HG03520 (cell line): ENCODE results near the gene STRIP2.
"Not testable (repeated sequence)": the region's sequence is repeated elsewhere in the genome, so short reads cannot be mapped to it uniquely, and the experiment has no call there.

ENCODE experiments used
- ATAC-seq: cut with Tn5 transposase; IDR thresholded peaks from one replicate; pipeline ENCODE4 v1.9.1; 2021; ENCODE audit warnings: mild to moderate bottlenecking, moderate library complexity; ENCODE audit not compliant: unreplicated experiment

Gene STRIP2

DNA sequence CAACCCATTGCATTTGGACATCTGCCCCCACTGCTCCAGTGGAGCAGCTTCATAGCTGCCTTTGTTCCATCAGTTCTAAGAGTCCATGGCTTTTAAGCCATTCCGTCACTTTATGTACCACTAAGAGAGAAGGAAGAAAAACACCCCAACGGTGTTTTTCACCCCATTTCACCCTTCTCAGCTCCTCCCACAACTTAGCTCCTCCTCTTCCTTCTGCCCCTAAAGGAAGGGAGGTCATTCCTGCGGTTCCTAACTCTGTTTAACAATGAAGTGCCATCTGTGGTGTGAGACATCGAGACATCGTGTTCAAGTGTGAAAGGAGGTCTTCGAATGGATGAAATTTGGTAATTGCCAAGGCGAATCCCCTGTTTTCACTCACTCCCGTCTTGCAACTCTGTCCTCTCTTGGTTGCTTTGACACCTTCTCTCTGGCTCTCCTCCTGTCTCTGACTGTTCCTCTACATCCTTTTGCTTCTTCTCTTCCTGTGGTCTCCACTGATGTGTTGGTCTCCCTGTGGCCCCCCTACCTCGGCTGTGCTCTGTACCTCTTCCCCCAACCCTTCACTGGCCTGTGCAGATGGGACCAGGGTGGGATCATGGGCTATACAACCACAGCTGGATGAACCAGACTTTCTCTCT, 91.1 kb downstream of the STRIP2 start:
- ATAC-seq, result no peak

DNA sequence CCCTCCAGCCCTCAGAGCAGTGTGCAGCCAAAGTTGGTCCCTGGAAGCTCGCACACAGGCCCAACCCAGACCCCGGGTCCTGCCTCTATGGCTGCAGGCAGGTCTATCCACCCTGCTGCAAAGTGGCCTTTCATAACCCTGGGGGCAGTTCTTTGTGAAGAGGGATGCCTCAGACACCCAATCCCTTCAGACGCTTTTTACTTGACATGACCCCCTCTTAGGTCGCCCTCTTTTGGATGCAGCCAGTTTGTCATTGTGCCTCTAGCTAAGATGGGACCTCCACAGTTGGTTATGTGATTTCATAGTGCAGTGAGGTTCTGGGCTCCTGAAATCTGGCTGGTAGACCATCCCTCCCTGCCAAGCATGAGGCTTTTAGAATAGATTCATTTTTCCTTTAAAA, 95.4 kb downstream of the STRIP2 start:
- no peak for ATAC-seq

DNA sequence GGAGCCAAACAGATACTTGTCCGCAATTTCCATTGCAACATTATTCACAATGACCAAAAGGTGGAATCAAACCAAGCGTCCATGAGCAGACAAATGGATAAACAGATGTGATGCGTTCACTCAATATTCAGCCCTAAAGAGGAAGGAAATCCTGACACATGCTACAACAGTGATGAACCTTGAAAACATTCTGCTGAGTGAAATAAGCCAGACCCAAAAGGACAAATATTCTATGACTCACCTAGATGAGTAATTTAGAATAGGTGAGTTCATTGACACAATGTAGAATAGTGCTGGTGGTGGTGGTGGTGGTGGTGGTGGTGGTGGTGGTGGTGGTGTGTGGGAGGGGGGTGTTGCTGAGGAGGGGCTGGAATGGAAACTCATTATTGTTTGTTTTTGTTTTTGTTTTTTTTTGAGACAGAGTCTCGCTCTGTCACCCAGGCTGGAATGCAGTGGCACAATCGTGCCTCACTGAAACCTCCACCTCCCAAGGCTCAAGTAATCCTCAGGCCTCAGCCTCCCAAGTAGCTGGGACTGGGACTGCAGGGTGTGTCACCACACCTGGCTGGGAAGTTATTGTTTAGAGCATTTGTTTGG, 96.7 kb downstream of the STRIP2 start:
- no peak for ATAC-seq

DNA sequence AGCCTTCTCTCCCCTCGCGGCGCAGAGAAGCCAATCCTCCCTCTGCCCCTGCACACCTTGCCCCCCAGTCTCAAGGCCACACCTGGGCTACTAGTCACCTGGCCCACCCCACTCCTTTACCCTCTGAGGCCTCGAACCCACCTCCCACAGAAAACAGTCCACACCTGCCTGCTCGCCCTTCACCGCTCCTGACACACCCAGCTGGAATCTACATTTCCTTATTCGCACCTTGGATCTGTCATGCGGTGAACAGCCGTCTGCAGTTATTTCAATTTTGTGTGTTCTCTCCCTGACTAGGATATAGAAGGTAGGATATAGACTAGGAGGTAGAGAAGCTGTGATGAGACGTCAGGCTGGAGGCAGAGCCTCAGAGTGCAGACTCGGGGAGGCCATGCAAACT, 97.5 kb downstream of the STRIP2 start:
- no peak for ATAC-seq

DNA sequence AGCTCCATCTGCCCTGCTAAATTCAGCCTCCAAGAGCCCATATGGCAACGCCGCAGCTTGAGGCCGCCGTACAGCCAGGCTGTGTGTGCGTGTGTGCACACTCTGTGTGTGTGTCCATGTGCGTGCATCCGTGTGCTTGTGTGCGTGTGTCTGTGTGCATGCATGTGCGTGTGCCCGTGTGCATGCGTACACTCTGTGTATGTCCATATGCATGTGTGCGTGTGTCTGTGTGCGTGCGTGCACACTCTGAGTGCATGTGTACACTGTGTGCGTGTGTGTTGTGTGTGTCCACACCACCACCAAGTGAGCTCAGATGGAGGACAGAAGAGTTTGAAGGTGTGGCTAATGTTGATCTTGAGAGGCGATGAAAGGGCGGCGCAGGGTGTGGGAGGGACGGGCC, 98.1 kb downstream of the STRIP2 start:
- ATAC-seq, result no peak

DNA sequence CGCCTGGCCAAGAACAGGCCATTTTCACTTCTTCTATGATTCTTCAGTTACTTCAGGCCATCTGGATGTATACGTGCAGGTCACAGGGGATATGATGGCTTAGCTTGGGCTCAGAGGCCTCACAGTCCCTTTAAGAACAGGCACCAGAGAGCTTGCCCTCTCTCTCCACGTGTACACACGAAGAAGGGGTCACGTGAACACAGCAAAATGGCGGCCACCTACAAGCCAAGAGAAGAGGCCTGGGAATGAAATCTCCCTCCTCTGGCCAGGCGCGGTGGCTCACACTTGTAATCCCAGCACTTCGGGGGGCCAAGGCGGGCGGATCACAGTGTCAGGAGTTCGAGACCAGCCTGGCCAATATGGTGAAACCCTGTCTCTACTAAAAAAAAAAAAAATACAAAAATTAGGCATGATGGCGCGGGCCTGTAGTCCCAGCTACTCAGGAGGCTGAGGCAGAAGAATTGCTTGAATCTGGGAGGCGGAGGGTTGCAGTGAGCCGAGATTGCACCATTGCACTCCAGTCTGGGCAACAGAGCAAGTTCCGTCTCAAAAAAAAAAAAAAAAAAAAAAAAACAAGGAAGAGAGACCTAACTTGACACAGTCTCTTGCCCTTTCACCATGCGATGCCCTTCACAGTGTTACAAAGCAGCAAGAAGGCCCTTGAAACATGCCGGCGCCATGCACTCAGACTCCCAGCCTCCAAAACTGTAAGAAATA, 100.5 kb downstream of the STRIP2 start:
- ATAC-seq, result not testable (repeated sequence)

DNA sequence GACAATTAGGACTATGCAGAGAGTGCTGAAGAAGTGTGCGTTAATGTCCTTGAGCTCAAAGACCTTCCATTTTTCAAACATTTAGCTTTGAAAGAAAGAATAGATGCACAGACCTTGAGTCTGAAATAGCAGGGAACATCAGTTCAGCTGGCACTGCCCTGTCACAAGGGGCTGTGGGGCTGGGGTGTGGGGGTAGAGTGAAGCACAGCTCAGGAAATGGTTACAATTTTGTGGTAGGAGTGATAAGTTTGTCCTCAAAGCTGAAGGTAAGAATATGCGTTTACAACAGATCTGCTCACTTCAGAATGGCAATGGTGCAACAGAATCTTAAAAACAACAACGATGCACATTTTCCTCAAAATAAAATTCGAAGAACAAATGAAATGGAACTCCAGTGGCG, 101.7 kb downstream of the STRIP2 start:
- ATAC-seq, result no peak

DNA sequence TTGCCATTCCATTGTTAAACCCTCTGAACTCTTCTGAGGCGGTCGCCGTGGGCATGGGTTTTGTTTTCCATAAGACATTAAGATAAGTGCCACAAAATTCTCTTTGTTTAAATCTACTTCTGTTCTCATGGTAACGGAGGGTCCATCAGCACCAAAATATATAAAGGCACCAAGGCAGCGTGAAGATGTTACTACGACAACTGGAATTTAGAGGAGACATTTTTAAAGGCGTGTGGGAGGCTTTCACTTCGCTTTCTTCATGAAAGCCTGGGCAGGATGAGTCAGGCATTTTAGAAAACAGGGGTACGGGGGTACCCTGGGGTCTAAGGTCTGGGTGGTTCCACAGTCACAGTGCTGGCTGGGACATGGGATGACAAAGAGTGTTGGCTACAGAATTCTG, 102.1 kb downstream of the STRIP2 start:
- ATAC-seq, result no peak
